ENCODE data around the gene GPR158.

GPR158 gene

GRCh38 chr10:25508112-25508815 is 333.5 kb downstream of the GPR158 start:
- DNase-seq: no peak

GRCh38 chr10:25509151-25509550 is 334.4 kb downstream of the GPR158 start:
- no peak for DNase-seq

DNA sequence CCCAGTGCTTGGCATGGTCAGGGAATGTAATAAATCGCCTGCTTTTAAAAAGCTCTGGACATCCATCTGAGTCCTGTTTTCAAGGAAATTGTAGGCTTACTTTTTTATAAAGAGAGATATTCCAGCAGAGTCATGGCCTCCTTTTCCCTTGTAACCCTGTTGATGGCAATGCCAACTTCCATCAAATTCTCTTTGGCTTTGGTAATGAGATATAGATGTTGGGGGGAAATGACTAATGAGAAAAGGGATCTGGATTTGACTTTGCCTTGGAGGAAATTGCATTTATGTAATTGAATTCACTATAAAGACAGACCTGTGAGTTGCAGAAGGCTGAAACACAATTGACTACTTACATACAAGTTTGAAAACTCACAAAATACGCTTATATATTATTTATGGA is 347.5 kb downstream of the GPR158 start:
- DNase-seq: no peak

- no peak for DNase-seq
Observed at GRCh38 chr10:25522946-25523608, 348.3 kb downstream of the GPR158 start.

GRCh38 chr10:25530306-25530705 is 355.5 kb downstream of the GPR158 start:
- no peak for DNase-seq

DNA sequence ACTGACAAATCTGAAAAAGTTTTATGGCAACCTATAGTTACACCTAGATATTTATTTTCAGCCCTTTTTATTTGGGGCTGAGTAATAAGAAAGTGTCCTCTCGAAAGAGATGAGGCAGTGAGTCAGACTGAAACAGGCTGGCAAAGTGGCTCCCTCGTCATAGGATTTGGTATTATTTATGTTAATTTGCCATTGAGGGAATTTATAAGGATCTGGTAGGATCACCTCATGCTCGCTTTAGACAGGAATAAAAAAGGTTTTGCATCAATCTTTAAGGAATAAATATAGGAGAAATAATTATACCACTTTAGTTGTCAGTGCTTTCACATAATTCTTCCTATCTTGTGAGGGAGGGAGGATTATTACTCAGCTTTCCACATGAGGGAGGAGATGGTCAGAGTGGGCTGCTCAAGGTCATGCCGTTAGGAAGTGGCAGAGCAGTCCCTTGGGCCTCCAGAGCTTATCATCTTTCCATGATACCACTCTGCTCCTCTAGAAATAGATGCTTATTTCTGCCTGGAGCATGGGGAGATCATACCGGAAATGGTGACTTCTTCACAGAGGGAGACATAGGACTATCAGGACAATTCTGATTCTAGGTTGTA is 356.8 kb downstream of the GPR158 start:
- DNase-seq: no peak

DNA sequence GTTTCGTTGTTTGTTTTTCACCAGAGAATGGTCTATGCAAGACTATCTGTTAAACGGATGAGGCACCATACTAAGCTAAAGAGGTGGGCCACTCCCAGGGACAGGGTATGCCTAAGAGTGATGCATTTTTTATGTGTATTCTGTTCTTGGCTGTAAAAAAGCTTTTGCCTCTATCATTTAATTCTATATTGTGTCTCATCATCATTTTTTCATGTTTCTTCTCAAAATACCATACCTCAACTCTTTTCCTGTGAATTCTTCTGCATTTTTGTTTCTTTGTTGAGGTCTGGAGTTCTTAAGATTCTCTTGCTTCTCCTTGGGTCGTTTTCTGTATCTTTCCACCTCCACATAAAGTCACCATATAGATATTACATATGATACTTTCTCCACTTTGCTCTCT is 357.4 kb downstream of the GPR158 start:
- DNase-seq: no peak

GRCh38 chr10:25536027-25536426 is 361.2 kb downstream of the GPR158 start:
- DNase-seq: no peak

DNA sequence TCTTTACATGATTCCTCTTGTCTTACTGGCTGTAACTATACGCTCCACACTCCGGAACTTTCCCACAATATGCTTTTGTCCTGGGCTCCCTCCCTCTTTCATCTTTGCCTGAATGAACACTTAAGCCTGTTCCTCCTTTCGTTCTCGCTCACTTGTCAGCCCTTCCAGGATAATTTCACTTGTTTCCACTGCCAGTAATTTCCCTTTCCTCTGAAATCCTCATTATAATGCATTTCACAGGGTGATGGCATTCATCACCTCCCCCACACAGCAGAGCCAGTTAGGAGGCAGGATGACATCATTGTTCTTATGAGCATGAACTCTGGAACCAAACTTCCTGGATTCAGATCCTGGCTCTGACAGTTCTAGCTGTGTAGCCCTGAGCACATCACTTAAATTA is 372.6 kb downstream of the GPR158 start:
- no peak for DNase-seq

GRCh38 chr10:25552283-25552919 is 377.6 kb downstream of the GPR158 start:
- DNase-seq: no peak

- no peak for DNase-seq
Observed at GRCh38 chr10:25555865-25556264, 381.1 kb downstream of the GPR158 start.

- no peak for DNase-seq
Observed at GRCh38 chr10:25556457-25556856, 381.7 kb downstream of the GPR158 start.

DNA sequence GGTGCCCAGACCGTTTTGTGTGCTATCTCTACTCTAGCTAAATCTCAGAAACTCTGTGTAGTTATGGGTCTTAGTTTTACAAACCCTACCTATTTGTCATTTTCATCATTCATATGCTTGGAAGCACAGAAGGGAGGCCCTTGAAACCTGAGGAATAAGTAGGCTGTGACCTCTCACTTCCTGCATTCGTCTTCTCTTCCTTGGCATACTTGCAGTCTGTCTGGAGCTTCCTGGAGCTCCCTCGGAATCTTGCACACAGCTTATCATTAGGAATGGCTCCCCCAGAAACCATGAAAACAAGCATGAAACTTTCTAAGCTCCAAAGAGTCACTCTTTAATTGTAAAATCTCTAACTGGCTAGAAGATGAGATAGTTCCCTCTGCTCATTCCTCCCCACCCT is 382.3 kb downstream of the GPR158 start:
- no peak for DNase-seq

- DNase-seq: no peak
Observed at GRCh38 chr10:25561758-25562157, 387.0 kb downstream of the GPR158 start.

GRCh38 chr10:25562547-25562946 is 387.7 kb downstream of the GPR158 start:
- DNase-seq: no peak

- no peak for DNase-seq
Observed at GRCh38 chr10:25564351-25564750, 389.6 kb downstream of the GPR158 start.

- DNase-seq: no peak
Observed at GRCh38 chr10:25565570-25565969, 390.8 kb downstream of the GPR158 start.

GRCh38 chr10:25573316-25573715 is 398.5 kb downstream of the GPR158 start:
- no peak for DNase-seq

DNA sequence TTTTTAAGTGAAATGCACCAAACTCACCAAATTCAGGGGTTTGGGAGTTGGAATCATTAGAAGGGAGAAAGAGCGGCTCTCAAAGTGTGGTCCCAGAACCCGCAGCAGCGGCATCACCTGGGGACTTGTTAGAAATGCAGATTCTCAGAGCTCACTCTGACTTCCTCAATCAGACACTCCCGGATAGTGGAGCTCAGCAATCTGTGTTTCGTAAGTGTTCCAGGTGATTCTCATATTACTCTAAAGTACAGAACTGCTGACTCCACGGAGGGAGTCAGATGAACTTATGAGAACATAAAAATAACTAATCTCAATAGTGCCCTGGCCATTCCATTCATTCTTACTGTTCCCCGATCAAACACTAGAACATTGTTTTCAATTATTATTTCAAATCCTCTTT is 400.5 kb downstream of the GPR158 start:
- DNase-seq: no peak

- DNase-seq: no peak
Observed at GRCh38 chr10:25578061-25578460, 403.3 kb downstream of the GPR158 start.

GRCh38 chr10:25582961-25583360 is 408.2 kb downstream of the GPR158 start:
- DNase-seq: no peak

GRCh38 chr10:25600651-25601050 is 425.9 kb downstream of the GPR158 start:
- no peak for DNase-seq

- no peak for DNase-seq
Observed at GRCh38 chr10:25604591-25604990, 429.8 kb downstream of the GPR158 start.

GRCh38 chr10:25614652-25615051 is 439.9 kb downstream of the GPR158 start:
- DNase-seq: no peak
